K562 (cell line): ENCODE results near the gene KLHL30. TPM values are rescaled to one million over a fixed set of nuclear protein-coding genes. Genes with fewer than 3 reads are reported as not detected.
A peak's percentile ranks its signal among the peaks of the same experiment; 100 is the strongest.

Experiments
- ASH1L ChIP-seq: fragments of 450-650 bp; IDR thresholded peaks from 2 replicates; pipeline ENCODE4 v1.6.1; 2018; ENCODE audit warnings: borderline replicate concordance, mild to moderate bottlenecking, low read depth; ENCODE audit not compliant: partially characterized antibody
- CGGBP1 ChIP-seq: fragments of 250-450 bp; sonication (Bioruptor Pico); IDR thresholded peaks from 2 replicates; pipeline ENCODE4 v1.9.0; 2021; ENCODE audit warnings: mild to moderate bottlenecking
- E2F6 ChIP-seq, 2 experiments: IDR thresholded peaks; 2 replicates each; pipeline ENCODE4 v1.6.1; 2011; ENCODE audit warnings: borderline replicate concordance in 1 of 2, control low read depth in 1 of 2, low read depth in 1 of 2, low read length in 1 of 2, mild to moderate bottlenecking in 1 of 2, mixed read lengths in 1 of 2, moderate library complexity in 1 of 2; ENCODE audit not compliant: insufficient read depth in 1 of 2, insufficient read length in 1 of 2, poor library complexity in 1 of 2, severe bottlenecking in 1 of 2; ENCODE audit errors: extremely low read depth in 1 of 2
- HBP1 ChIP-seq: fragments of 450-650 bp; formaldehyde crosslinking; IDR thresholded peaks from 2 replicates; pipeline ENCODE4 v1.4.0; 2022; ENCODE audit warnings: missing genetic modification characterization
- HDAC3 ChIP-seq: fragments of 450-650 bp; IDR thresholded peaks from 2 replicates; pipeline ENCODE4 v1.6.1; 2018; ENCODE audit warnings: borderline replicate concordance, mild to moderate bottlenecking, moderate library complexity; ENCODE audit not compliant: partially characterized antibody
- HES1 ChIP-seq: fragments of 450-650 bp; IDR thresholded peaks from 2 replicates; pipeline ENCODE4 v1.6.1; 2016; ENCODE audit warnings: low read depth, mild to moderate bottlenecking, moderate library complexity
- LEF1 ChIP-seq: fragments of 450-650 bp; IDR thresholded peaks from 2 replicates; pipeline ENCODE4 v1.6.1; 2016; ENCODE audit warnings: mild to moderate bottlenecking
- MAFK ChIP-seq: IDR thresholded peaks from 2 replicates; pipeline ENCODE4 v1.6.1; 2011; ENCODE audit warnings: low read length, improper control_type of control experiment
- MAZ ChIP-seq, 2 experiments: fragments of 450-650 bp in 1 of 2; sonication (generic) in 1 of 2; formaldehyde crosslinking; IDR thresholded peaks in 1 of 2; conservative IDR thresholded peaks in 1 of 2; 2 replicates each; pipeline versions ENCODE4 v1.4.0 to v1.5.0; 2020; ENCODE audit warnings: mild to moderate bottlenecking in 1 of 2, missing genetic modification reagents in 1 of 2
- MTA2 ChIP-seq: fragments of 450-650 bp; IDR thresholded peaks from 2 replicates; pipeline ENCODE4 v1.6.1; 2016; ENCODE audit warnings: low read depth
- NKRF ChIP-seq: fragments of 450-650 bp; IDR thresholded peaks from 2 replicates; pipeline ENCODE4 v1.6.1; 2016; ENCODE audit warnings: borderline replicate concordance
- POLR2G ChIP-seq: fragments of 200-400 bp; formaldehyde crosslinking; IDR thresholded peaks from 2 replicates; pipeline ENCODE4 v1.6.1; 2017; ENCODE audit warnings: low read depth, mild to moderate bottlenecking, antibody characterized with exemption, low read length, moderate library complexity
- SP1 ChIP-seq: sonication (generic); formaldehyde crosslinking; IDR thresholded peaks from 2 replicates; pipeline ENCODE4 v1.8.1; 2022; ENCODE audit warnings: mild to moderate bottlenecking, missing genetic modification reagents
- VEZF1 ChIP-seq: fragments of 200-800 bp; sonication (Bioruptor generic); IDR thresholded peaks from 2 replicates; pipeline ENCODE4 v1.6.1; 2017; ENCODE audit warnings: missing genetic modification characterization, missing compliant biosample characterization
- ZFX ChIP-seq: sonication (generic); formaldehyde crosslinking; IDR thresholded peaks from 2 replicates; pipeline ENCODE4 v1.8.0; 2022; ENCODE audit warnings: mild to moderate bottlenecking, missing genetic modification reagents, moderate library complexity
- ZNF785 ChIP-seq: fragments of 250-450 bp; sonication (Bioruptor Pico); IDR thresholded peaks from 2 replicates; pipeline ENCODE4 v1.4.0; 2020; ENCODE audit warnings: mild to moderate bottlenecking
- polyA plus RNA-seq, 8 experiments: library from polyadenylated mRNA; depleted of rRNA in 4 of 8; stranded (reverse) in 5 of 8; unstranded in 3 of 8; fragments of >200 nt; fragmentation: Nextera tagmentation in 2 of 8; fragmentation: Illumina TruSeq in 1 of 8; extraction: Ambion mirVana in 2 of 8; extraction: Trizol in 1 of 8; gene quantifications; 2 replicates each; pipeline versions ENCODE4 v1.2.1 to v1.2.3, GENCODE V29; 2011 to 2014; ENCODE audit warnings: inconsistent platforms in 1 of 8, missing spikeins in 1 of 8
- total RNA-seq, 7 experiments: library from RNA; depleted of rRNA in 6 of 7; stranded (reverse); fragments of >200 nt in 6 of 7; fragmentation: Illumina TruSeq in 2 of 7; extraction: Trizol in 2 of 7; gene quantifications; 2 replicates each; pipeline versions ENCODE4 v1.2.1 to v1.2.3, GENCODE V29; 2011 to 2021; ENCODE audit warnings: low replicate concordance in 1 of 7

KLHL30 gene
- total and polyA plus RNA-seq, 9 of the 15 experiments (the other 6 are each of a cell fraction or from before 2014, with no cell fraction given) = 0.04 TPM; not detected in 8

- TF ChIP-seq VEZF1 (CRISPR knock-in tag) (peak; percentile 24; the same call in 1 of the 2 replicates), CGGBP1 (CRISPR knock-in tag) (no peak), POLR2G (peak; percentile 34; the same call in 1 of the 2 replicates), ZNF785 (no peak), NKRF (no peak), MAFK (no peak), HES1 (no peak), HDAC3 (no peak), MTA2 (no peak), ASH1L (no peak), HBP1 (CRISPR knock-in tag) (no peak), E2F6 (IDR thresholded peaks at IDR 0.05; ENCODE audit: borderline replicate concordance in 1 of 2, extremely low read depth in 1 of 2, insufficient read depth in 1 of 2, insufficient read length in 1 of 2, low read depth in 1 of 2, low read length in 1 of 2, poor library complexity in 1 of 2, severe bottlenecking in 1 of 2) (peak in 1 of 2 experiments; percentile 4), LEF1 (no peak), MAZ (CRISPR knock-in tag; conservative IDR thresholded peaks at IDR 0.05 in 1 of 2, IDR thresholded peaks at IDR 0.05 in 1 of 2) (peak in 1 of 2 experiments; percentile 46; a peak in 1 of 4 replicates), SP1 (CRISPR knock-in tag) (peak; percentile 74), ZFX (CRISPR knock-in tag) (0 out of 2 replicates have a peak, but pooled peaks have one; percentile 34)
These were observed 40.2 kb upstream of the KLHL30 start (continued) for GRCh38 chr2:238097988-238098871.
